HEK293 (cell line): ENCODE measurements around the gene KBTBD8.

Experiments used
- CTCF ChIA-PET: fragments of 350-600 bp; formaldehyde crosslinking; extraction: SDS; loops from one replicate; lab custom pipeline; 2021; ENCODE audit warnings: antibody characterized with exemption; lab: Yijun Ruan, JAX
- POLR2A ChIA-PET: fragments of 300-600 bp; formaldehyde crosslinking; extraction: SDS; loops from one replicate; lab custom pipeline; 2020; ENCODE audit warnings: antibody characterized with exemption, inconsistent platforms; lab: Yijun Ruan, JAX
- H3K27ac ChIP-seq: fragments of 200-500 bp; sonication (Bioruptor generic); 2 replicates; pipeline ENCODE4 v1.5.1; 2014; ENCODE audit warnings: low read depth, low read length, control low read depth, inconsistent platforms; ENCODE audit errors: extremely low read depth
- H3K36me3 ChIP-seq, 2 experiments: fragments of 200-500 bp in 1 of 2; sonication (Bioruptor generic) in 1 of 2; 1 replicate in 1 of 2; 2 replicates in 1 of 2; pipeline ENCODE4 v1.5.1; 2014 to 2017; ENCODE audit warnings: inconsistent platforms in 2 of 2, low read length in 2 of 2; ENCODE audit not compliant: control insufficient read depth in 2 of 2, insufficient read depth in 1 of 2
- H3K4me1 ChIP-seq: fragments of 200-500 bp; sonication (Bioruptor generic); 2 replicates; pipeline ENCODE4 v1.5.1; 2014; ENCODE audit warnings: mild to moderate bottlenecking, low read length, inconsistent platforms; ENCODE audit not compliant: control insufficient read depth, insufficient read depth
- H3K4me3 ChIP-seq: 2 replicates; pipeline ENCODE4 v1.5.1; 2011; ENCODE audit warnings: low read depth, mild to moderate bottlenecking, control low read depth, low read length, moderate library complexity
- H3K9me3 ChIP-seq: fragments of 200-500 bp; sonication (Bioruptor generic); 2 replicates; pipeline ENCODE4 v1.5.1; 2014; ENCODE audit warnings: low read depth, low read length, inconsistent platforms; ENCODE audit not compliant: control insufficient read depth, insufficient read depth
- PRDM1 ChIP-seq: fragments of 450-650 bp; formaldehyde crosslinking; IDR thresholded peaks from 2 replicates; pipeline ENCODE4; 2016; ENCODE audit warnings: missing biosample characterization, missing genetic modification characterization
- SCRT2 ChIP-seq: fragments of 450-650 bp; formaldehyde crosslinking; IDR thresholded peaks from 2 replicates; pipeline ENCODE4 v1.5.1; 2016; ENCODE audit warnings: missing biosample characterization, missing genetic modification characterization
- SP3 ChIP-seq: fragments of 450-650 bp; formaldehyde crosslinking; IDR thresholded peaks from 2 replicates; pipeline ENCODE4 v1.5.1; 2016; ENCODE audit warnings: missing biosample characterization, missing genetic modification characterization
- WT1 ChIP-seq: fragments of 450-650 bp; formaldehyde crosslinking; IDR thresholded peaks from 2 replicates; pipeline ENCODE4 v1.5.1; 2016; ENCODE audit warnings: missing biosample characterization, missing genetic modification characterization
- ZFHX2 ChIP-seq: fragments of 450-650 bp; formaldehyde crosslinking; conservative IDR thresholded peaks from 2 replicates; pipeline ENCODE4 v1.5.1; 2016; ENCODE audit warnings: missing biosample characterization, missing genetic modification characterization
- ZNF184 ChIP-seq: fragments of 450-650 bp; IDR thresholded peaks from 2 replicates; pipeline ENCODE4 v1.5.1; 2018; ENCODE audit warnings: missing biosample characterization, mild to moderate bottlenecking, missing genetic modification characterization
- ZNF202 ChIP-seq: fragments of 450-650 bp; formaldehyde crosslinking; IDR thresholded peaks from 2 replicates; pipeline ENCODE4 v1.5.1; 2016; ENCODE audit warnings: missing biosample characterization, missing genetic modification characterization, borderline replicate concordance
- ZNF214 ChIP-seq: fragments of 450-650 bp; formaldehyde crosslinking; IDR thresholded peaks from 2 replicates; pipeline ENCODE4 v1.5.1; 2017; ENCODE audit warnings: missing biosample characterization, mild to moderate bottlenecking, missing genetic modification characterization, borderline replicate concordance
- ZNF335 ChIP-seq: fragments of 450-650 bp; formaldehyde crosslinking; conservative IDR thresholded peaks from 2 replicates; pipeline ENCODE4 v1.5.1; 2016; ENCODE audit warnings: missing biosample characterization, missing genetic modification characterization
- ZNF48 ChIP-seq: fragments of 450-650 bp; formaldehyde crosslinking; IDR thresholded peaks from 2 replicates; pipeline ENCODE4 v1.5.1; 2016; ENCODE audit warnings: missing biosample characterization, missing genetic modification characterization
- ZNF514 ChIP-seq: fragments of 450-650 bp; formaldehyde crosslinking; IDR thresholded peaks from 2 replicates; pipeline ENCODE4 v1.5.1; 2016; ENCODE audit warnings: missing biosample characterization, missing genetic modification characterization
- ZNF626 ChIP-seq: fragments of 450-650 bp; sonication (Bioruptor Pico); formaldehyde crosslinking; IDR thresholded peaks from 2 replicates; pipeline ENCODE4 v1.5.1; 2018; ENCODE audit warnings: missing biosample characterization, missing genetic modification characterization, inconsistent platforms
- ZNF670 ChIP-seq: fragments of 450-650 bp; formaldehyde crosslinking; IDR thresholded peaks from 2 replicates; pipeline ENCODE4 v1.5.1; 2016; ENCODE audit warnings: missing biosample characterization, missing genetic modification characterization, low read depth
- ZNF701 ChIP-seq: fragments of 450-650 bp; formaldehyde crosslinking; IDR thresholded peaks from 2 replicates; pipeline ENCODE4 v1.5.1; 2016; ENCODE audit warnings: missing biosample characterization, missing genetic modification characterization
- ZNF791 ChIP-seq: fragments of 450-650 bp; formaldehyde crosslinking; IDR thresholded peaks from 2 replicates; pipeline ENCODE4 v1.5.1; 2016; ENCODE audit warnings: missing biosample characterization, missing genetic modification characterization
- ZNF792 ChIP-seq: fragments of 450-650 bp; formaldehyde crosslinking; IDR thresholded peaks from 2 replicates; pipeline ENCODE4 v1.5.1; 2016; ENCODE audit warnings: missing biosample characterization, missing genetic modification characterization
- ZSCAN16 ChIP-seq: fragments of 450-650 bp; formaldehyde crosslinking; IDR thresholded peaks from 2 replicates; pipeline ENCODE4 v1.5.1; 2016; ENCODE audit warnings: missing biosample characterization, missing genetic modification characterization
- ZSCAN30 ChIP-seq: fragments of 450-650 bp; IDR thresholded peaks from 2 replicates; pipeline ENCODE4 v1.5.1; 2018; ENCODE audit warnings: missing biosample characterization, mild to moderate bottlenecking, missing genetic modification characterization, moderate library complexity
- TF ChIP-seq, protein P1 (sequence below): fragments of 450-650 bp; formaldehyde crosslinking; IDR thresholded peaks from 2 replicates; pipeline ENCODE4 v1.5.1; 2016; ENCODE audit warnings: missing biosample characterization, missing genetic modification characterization
- TF ChIP-seq, protein P2 (sequence below): fragments of 450-650 bp; formaldehyde crosslinking; optimal IDR thresholded peaks from 2 replicates; pipeline ENCODE3; 2016; ENCODE audit warnings: missing biosample characterization, mild to moderate bottlenecking, missing genetic modification characterization
- TF ChIP-seq, protein P3 (sequence below): fragments of 450-650 bp; formaldehyde crosslinking; IDR thresholded peaks from 2 replicates; pipeline ENCODE4 v1.5.1; 2016; ENCODE audit warnings: missing biosample characterization, missing genetic modification characterization, low read depth
- TF ChIP-seq, protein P4 (sequence below): fragments of 450-650 bp; formaldehyde crosslinking; IDR thresholded peaks from 2 replicates; pipeline ENCODE4 v1.5.1; 2016; ENCODE audit warnings: missing biosample characterization, missing genetic modification characterization

Gene KBTBD8

DNA sequence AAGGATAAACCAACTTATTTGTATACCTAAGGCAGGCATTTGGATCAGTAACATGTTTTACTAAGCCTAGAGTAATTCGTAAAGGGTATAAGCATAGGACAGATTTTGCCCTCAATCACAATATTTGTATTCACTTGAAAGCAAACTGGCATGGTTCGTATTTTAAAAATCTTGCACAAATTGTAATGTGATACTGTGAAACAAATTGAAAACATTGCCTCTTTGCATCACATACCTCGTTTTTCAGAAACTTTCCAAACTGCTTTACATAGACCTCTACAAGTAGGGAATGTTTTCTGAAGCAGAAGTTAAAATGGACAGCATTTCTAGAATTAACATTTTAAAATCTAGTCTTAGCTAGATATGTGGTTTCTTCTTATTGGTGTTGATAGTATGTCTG, 11.6 kb downstream of the KBTBD8 start:
- Histone ChIP-seq H3K4me1 (no peaks in the 10 kb centered on the region), H3K4me3 (no peak overlapping the region), H3K27ac (no peak overlapping the region), H3K9me3 (no peaks in the 10 kb centered on the region), H3K36me3 (peaks cover 0 to 15% of the 10 kb centered on the region in 2 experiments; a peak in 2 of 3 replicates)
- ChIA-PET CTCF (no interaction called here), POLR2A (no interaction called here)
- TF ChIP-seq, protein P1, sequence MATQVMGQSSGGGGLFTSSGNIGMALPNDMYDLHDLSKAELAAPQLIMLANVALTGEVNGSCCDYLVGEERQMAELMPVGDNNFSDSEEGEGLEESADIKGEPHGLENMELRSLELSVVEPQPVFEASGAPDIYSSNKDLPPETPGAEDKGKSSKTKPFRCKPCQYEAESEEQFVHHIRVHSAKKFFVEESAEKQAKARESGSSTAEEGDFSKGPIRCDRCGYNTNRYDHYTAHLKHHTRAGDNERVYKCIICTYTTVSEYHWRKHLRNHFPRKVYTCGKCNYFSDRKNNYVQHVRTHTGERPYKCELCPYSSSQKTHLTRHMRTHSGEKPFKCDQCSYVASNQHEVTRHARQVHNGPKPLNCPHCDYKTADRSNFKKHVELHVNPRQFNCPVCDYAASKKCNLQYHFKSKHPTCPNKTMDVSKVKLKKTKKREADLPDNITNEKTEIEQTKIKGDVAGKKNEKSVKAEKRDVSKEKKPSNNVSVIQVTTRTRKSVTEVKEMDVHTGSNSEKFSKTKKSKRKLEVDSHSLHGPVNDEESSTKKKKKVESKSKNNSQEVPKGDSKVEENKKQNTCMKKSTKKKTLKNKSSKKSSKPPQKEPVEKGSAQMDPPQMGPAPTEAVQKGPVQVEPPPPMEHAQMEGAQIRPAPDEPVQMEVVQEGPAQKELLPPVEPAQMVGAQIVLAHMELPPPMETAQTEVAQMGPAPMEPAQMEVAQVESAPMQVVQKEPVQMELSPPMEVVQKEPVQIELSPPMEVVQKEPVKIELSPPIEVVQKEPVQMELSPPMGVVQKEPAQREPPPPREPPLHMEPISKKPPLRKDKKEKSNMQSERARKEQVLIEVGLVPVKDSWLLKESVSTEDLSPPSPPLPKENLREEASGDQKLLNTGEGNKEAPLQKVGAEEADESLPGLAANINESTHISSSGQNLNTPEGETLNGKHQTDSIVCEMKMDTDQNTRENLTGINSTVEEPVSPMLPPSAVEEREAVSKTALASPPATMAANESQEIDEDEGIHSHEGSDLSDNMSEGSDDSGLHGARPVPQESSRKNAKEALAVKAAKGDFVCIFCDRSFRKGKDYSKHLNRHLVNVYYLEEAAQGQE: no peak
- TF ChIP-seq ZNF202 (no peak), ZNF214 (tag by site-specific recombination) (no peak), ZNF48 (tag by site-specific recombination) (no peak)

DNA sequence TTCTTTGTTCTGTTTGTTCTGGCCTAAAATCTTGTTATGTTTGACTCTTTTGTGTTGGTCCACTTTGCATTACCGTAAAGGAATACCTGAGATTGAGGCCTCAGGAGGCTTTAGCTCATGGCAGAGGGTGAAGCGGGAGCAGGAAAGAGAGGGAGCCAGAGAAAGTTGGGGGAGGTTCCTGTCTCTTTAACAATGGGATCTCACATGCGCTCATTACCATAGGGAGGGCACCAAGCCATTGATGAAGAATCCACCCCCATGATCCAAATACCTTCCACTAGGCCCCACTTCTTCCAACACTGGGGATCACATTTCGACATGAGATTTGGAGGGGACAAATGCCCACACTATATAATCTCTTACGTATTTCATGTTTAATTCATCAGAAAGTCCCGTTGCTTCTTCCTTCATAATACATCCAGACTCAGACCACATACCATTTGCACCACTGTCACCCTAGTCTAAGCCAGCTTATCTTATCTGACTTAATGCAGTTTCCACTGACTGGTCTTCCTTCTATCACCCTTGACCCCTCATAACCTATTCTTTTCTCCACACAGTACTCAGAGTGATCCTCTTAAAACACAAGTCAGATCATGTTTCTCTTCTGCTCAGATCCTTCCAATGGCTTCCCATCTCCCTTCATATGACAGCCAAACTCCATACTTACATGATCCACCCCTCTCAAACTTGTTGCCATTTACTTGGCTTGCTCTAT, 13.5 kb downstream of the KBTBD8 start:
- Histone ChIP-seq H3K4me3 (no peak overlapping the region), H3K27ac (no peak overlapping the region), H3K4me1 (no peaks in the 10 kb centered on the region), H3K36me3 (peaks cover 0 to 9% of the 10 kb centered on the region in 2 experiments; a peak in 1 of 3 replicates), H3K9me3 (no peaks in the 10 kb centered on the region)
- ChIA-PET CTCF (no interaction called here), POLR2A (interaction anchor here (1.4 kb wide), 1 partner anchor 14 kb away, joined by 6 read pairs; the partner anchor contains the start of gene KBTBD8)
- TF ChIP-seq PRDM1 (tag by site-specific recombination) (no peak), SP3 (tag by site-specific recombination) (no peak), WT1 (tag by site-specific recombination) (no peak), ZFHX2 (tag by site-specific recombination) (no peak), ZSCAN16 (tag by site-specific recombination) (no peak), ZSCAN30 (tag by site-specific recombination) (no peak)
- TF ChIP-seq, protein P2, sequence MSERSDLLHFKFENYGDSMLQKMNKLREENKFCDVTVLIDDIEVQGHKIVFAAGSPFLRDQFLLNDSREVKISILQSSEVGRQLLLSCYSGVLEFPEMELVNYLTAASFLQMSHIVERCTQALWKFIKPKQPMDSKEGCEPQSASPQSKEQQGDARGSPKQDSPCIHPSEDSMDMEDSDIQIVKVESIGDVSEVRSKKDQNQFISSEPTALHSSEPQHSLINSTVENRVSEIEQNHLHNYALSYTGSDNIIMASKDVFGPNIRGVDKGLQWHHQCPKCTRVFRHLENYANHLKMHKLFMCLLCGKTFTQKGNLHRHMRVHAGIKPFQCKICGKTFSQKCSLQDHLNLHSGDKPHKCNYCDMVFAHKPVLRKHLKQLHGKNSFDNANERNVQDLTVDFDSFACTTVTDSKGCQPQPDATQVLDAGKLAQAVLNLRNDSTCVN: no peak

DNA sequence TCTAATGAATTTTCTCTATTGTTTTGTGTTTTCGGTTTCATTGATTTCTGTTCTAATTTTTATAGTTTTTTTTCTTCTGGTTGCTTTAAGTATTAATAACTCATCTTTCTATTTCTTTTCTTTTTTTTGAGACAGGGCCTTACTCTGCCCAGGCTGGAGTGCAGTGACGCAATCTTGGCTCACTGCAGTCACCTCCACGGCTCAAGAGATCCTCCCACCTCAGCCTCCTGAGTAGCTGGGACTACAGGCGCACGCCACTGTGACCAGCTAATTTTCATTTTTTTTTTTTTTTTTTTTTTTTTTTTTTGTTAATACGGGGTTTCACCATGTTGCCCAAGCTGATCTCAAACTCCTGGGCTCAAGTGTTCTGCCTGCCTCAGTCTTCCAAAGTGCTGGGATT, 14.5 kb downstream of the KBTBD8 start:
- CTCF ChIA-PET: no interaction called here
- no peaks in the 10 kb centered on the region for H3K4me1 ChIP-seq
- no peak for TF ChIP-seq SCRT2 (tag by site-specific recombination)
- TF ChIP-seq ZNF701 (tag by site-specific recombination): no peak
- TF ChIP-seq ZNF626: no peak
- no peak for TF ChIP-seq ZNF335
- no peak for TF ChIP-seq ZNF791
- TF ChIP-seq ZNF670 (tag by site-specific recombination): no peak
- no peak for TF ChIP-seq ZNF514
- no peak for TF ChIP-seq ZNF184 (tag by site-specific recombination)
- TF ChIP-seq, protein P3, sequence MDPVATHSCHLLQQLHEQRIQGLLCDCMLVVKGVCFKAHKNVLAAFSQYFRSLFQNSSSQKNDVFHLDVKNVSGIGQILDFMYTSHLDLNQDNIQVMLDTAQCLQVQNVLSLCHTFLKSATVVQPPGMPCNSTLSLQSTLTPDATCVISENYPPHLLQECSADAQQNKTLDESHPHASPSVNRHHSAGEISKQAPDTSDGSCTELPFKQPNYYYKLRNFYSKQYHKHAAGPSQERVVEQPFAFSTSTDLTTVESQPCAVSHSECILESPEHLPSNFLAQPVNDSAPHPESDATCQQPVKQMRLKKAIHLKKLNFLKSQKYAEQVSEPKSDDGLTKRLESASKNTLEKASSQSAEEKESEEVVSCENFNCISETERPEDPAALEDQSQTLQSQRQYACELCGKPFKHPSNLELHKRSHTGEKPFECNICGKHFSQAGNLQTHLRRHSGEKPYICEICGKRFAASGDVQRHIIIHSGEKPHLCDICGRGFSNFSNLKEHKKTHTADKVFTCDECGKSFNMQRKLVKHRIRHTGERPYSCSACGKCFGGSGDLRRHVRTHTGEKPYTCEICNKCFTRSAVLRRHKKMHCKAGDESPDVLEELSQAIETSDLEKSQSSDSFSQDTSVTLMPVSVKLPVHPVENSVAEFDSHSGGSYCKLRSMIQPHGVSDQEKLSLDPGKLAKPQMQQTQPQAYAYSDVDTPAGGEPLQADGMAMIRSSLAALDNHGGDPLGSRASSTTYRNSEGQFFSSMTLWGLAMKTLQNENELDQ (tag by site-specific recombination): no peak
- TF ChIP-seq ZNF792 (tag by site-specific recombination): no peak
- TF ChIP-seq, protein P4, sequence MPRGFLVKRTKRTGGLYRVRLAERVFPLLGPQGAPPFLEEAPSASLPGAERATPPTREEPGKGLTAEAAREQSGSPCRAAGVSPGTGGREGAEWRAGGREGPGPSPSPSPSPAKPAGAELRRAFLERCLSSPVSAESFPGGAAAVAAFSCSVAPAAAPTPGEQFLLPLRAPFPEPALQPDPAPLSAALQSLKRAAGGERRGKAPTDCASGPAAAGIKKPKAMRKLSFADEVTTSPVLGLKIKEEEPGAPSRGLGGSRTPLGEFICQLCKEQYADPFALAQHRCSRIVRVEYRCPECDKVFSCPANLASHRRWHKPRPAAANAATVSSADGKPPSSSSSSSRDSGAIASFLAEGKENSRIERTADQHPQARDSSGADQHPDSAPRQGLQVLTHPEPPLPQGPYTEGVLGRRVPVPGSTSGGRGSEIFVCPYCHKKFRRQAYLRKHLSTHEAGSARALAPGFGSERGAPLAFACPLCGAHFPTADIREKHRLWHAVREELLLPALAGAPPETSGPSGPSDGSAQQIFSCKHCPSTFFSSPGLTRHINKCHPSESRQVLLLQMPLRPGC (tag by site-specific recombination): no peak

More for the DNA sequence above, 14.5 kb downstream of the KBTBD8 start:
- H3K9me3 ChIP-seq: no peaks in the 10 kb centered on the region
- no peak overlapping the region for H3K27ac ChIP-seq
- H3K36me3 ChIP-seq: peaks cover 0 to 9% of the 10 kb centered on the region in 2 experiments; a peak in 1 of 3 replicates
- H3K4me3 ChIP-seq: no peak overlapping the region
- POLR2A ChIA-PET: interaction anchor here (0.6 kb wide), 1 partner anchor 10 kb away, joined by 3 read pairs; no protein-coding TSS in a partner anchor
